WTC11 (cell line): ENCODE data around the gene CMTM4. TPM values are rescaled to one million over a fixed set of nuclear protein-coding genes. Genes with fewer than 3 reads are reported as not detected.

ENCODE experiments used
- ATAC-seq: fragments of 200-7000 bp; cut with Tn5 transposase; 2 replicates; pipeline ENCODE4 v1.10.0; 2021; ENCODE audit warnings: mild to moderate bottlenecking, moderate library complexity
- CTCF ChIA-PET: fragments of 300-600 bp; sonication (Branson Sonifier 250); formaldehyde crosslinking; loops from one replicate; lab custom pipeline; 2021; ENCODE audit warnings: antibody characterized with exemption; lab: Charles Lee
- POLR2A ChIA-PET: fragments of 350-600 bp; sonication (Branson Sonifier 250); formaldehyde crosslinking; loops from one replicate; lab custom pipeline; 2021; ENCODE audit warnings: antibody characterized with exemption; lab: Charles Lee
- DNase-seq: peaks from one replicate; pipeline ENCODE4 v3.0.0; 2021; ENCODE audit warnings: low spot score
- H3K27ac Mint-ChIP-seq: 2 replicates; pipeline ENCODE4 v1.8.0; 2021; ENCODE audit warnings: mixed read lengths
- H3K27me3 Mint-ChIP-seq: 2 replicates; pipeline ENCODE4 v1.8.0; 2021; ENCODE audit warnings: low read depth, mild to moderate bottlenecking, moderate library complexity, mixed read lengths
- H3K36me3 Mint-ChIP-seq: 2 replicates; pipeline ENCODE4 v1.8.0; 2021; ENCODE audit warnings: mixed read lengths
- H3K4me1 Mint-ChIP-seq: 2 replicates; pipeline ENCODE4 v1.8.0; 2022; ENCODE audit warnings: mixed read lengths
- H3K4me3 Mint-ChIP-seq: 2 replicates; pipeline ENCODE4 v1.8.0; 2021; ENCODE audit warnings: mild to moderate bottlenecking, moderate library complexity, mixed read lengths
- H3K9me3 Mint-ChIP-seq: 2 replicates; pipeline ENCODE4 v1.8.0; 2021; ENCODE audit warnings: mixed read lengths
- ATF1 ChIP-seq: sonication (generic); formaldehyde crosslinking; IDR thresholded peaks from 2 replicates; pipeline ENCODE4 v1.8.1; 2023; ENCODE audit warnings: mild to moderate bottlenecking, moderate library complexity, missing genetic modification reagents
- ESRRA ChIP-seq: sonication (generic); formaldehyde crosslinking; IDR thresholded peaks from 2 replicates; pipeline ENCODE4 v1.8.1; 2022; ENCODE audit warnings: mild to moderate bottlenecking, missing genetic modification reagents, borderline replicate concordance
- FOXP1 ChIP-seq: sonication (generic); formaldehyde crosslinking; IDR thresholded peaks from 2 replicates; pipeline ENCODE4 v1.8.0; 2022; ENCODE audit warnings: missing genetic modification reagents, mild to moderate bottlenecking, moderate library complexity, borderline replicate concordance
- GABPB1 ChIP-seq: sonication (generic); formaldehyde crosslinking; IDR thresholded peaks from 2 replicates; pipeline ENCODE4 v1.8.1; 2023; ENCODE audit warnings: mild to moderate bottlenecking, missing genetic modification reagents
- GRHL2 ChIP-seq: fragments of 250-450 bp; sonication (Bioruptor Pico); IDR thresholded peaks from 2 replicates; pipeline ENCODE4 v1.8.0; 2022; ENCODE audit warnings: mild to moderate bottlenecking, moderate library complexity; ENCODE audit not compliant: insufficient replicate concordance, severe bottlenecking
- HMGA2 ChIP-seq: fragments of 250-450 bp; sonication (Bioruptor Pico); IDR thresholded peaks from 2 replicates; pipeline ENCODE4 v1.4.0; 2021; ENCODE audit warnings: mild to moderate bottlenecking, moderate library complexity
- IRF2 ChIP-seq: sonication (generic); formaldehyde crosslinking; IDR thresholded peaks from 2 replicates; pipeline ENCODE4 v1.8.0; 2022; ENCODE audit warnings: low read depth, missing genetic modification reagents, borderline replicate concordance
- KAT7 ChIP-seq: sonication (generic); formaldehyde crosslinking; IDR thresholded peaks from 2 replicates; pipeline ENCODE4 v1.8.1; 2023; ENCODE audit warnings: missing genetic modification reagents, mild to moderate bottlenecking, borderline replicate concordance
- NFATC4 ChIP-seq: fragments of 250-450 bp; sonication (Bioruptor Pico); IDR thresholded peaks from 2 replicates; pipeline ENCODE4 v1.9.0; 2021; ENCODE audit warnings: mild to moderate bottlenecking
- NFE2L1 ChIP-seq: sonication (generic); formaldehyde crosslinking; IDR thresholded peaks from 2 replicates; pipeline ENCODE4 v1.8.1; 2023; ENCODE audit warnings: missing genetic modification reagents
- RELA ChIP-seq: sonication (generic); formaldehyde crosslinking; IDR thresholded peaks from 2 replicates; pipeline ENCODE4 v1.8.1; 2022; ENCODE audit warnings: missing genetic modification reagents, mild to moderate bottlenecking, borderline replicate concordance
- RORB ChIP-seq: fragments of 250-450 bp; sonication (Bioruptor Pico); IDR thresholded peaks from 2 replicates; pipeline ENCODE4 v1.9.0; 2021; ENCODE audit warnings: mild to moderate bottlenecking
- SP1 ChIP-seq: sonication (generic); formaldehyde crosslinking; conservative IDR thresholded peaks from 2 replicates; pipeline ENCODE4 v1.8.1; 2022; ENCODE audit warnings: missing genetic modification reagents
- TEAD1 ChIP-seq: sonication (generic); formaldehyde crosslinking; IDR thresholded peaks from 2 replicates; pipeline ENCODE4 v1.8.0; 2022; ENCODE audit warnings: mild to moderate bottlenecking, missing genetic modification reagents
- ZNF138 ChIP-seq: sonication (generic); formaldehyde crosslinking; conservative IDR thresholded peaks from 2 replicates; pipeline ENCODE4 v1.8.1; 2022; ENCODE audit warnings: mild to moderate bottlenecking, moderate library complexity, missing genetic modification reagents
- ZNF317 ChIP-seq: sonication (generic); formaldehyde crosslinking; IDR thresholded peaks from 2 replicates; pipeline ENCODE4 v1.8.1; 2023; ENCODE audit warnings: low read depth, mild to moderate bottlenecking, moderate library complexity, missing genetic modification reagents, borderline replicate concordance
- ZNF396 ChIP-seq: fragments of 250-450 bp; sonication (Bioruptor Pico); IDR thresholded peaks from 2 replicates; pipeline ENCODE4 v1.8.0; 2021; ENCODE audit warnings: mild to moderate bottlenecking, moderate library complexity, borderline replicate concordance
- ZNF416 ChIP-seq: fragments of 250-450 bp; sonication (Bioruptor Pico); IDR thresholded peaks from 2 replicates; pipeline ENCODE4 v1.9.0; 2021; ENCODE audit warnings: mild to moderate bottlenecking, inconsistent platforms
- total RNA-seq: library from RNA; stranded (reverse); gene quantifications from 3 replicates; pipeline ENCODE4 v1.2.3, GENCODE V29; 2021
- TF ChIP-seq, protein P1 (sequence below): sonication (generic); formaldehyde crosslinking; IDR thresholded peaks from 2 replicates; pipeline ENCODE4 v1.8.1; 2023; ENCODE audit warnings: mild to moderate bottlenecking, missing genetic modification reagents
- TF ChIP-seq, protein P2 (sequence below): sonication (generic); formaldehyde crosslinking; IDR thresholded peaks from 2 replicates; pipeline ENCODE4 v1.8.0; 2022; ENCODE audit warnings: mild to moderate bottlenecking, missing genetic modification reagents
- TF ChIP-seq, protein P3 (sequence below): sonication (generic); formaldehyde crosslinking; IDR thresholded peaks from 2 replicates; pipeline ENCODE4 v1.8.1; 2023; ENCODE audit warnings: mild to moderate bottlenecking, missing genetic modification reagents, moderate library complexity
- TF ChIP-seq, protein P4 (sequence below): sonication (generic); formaldehyde crosslinking; IDR thresholded peaks from 2 replicates; pipeline ENCODE4 v1.8.0; 2023; ENCODE audit warnings: missing genetic modification reagents, mild to moderate bottlenecking, borderline replicate concordance

The CMTM4 gene
- total RNA-seq, 1 experiment from 2014 or later: 56.2 TPM

DNA sequence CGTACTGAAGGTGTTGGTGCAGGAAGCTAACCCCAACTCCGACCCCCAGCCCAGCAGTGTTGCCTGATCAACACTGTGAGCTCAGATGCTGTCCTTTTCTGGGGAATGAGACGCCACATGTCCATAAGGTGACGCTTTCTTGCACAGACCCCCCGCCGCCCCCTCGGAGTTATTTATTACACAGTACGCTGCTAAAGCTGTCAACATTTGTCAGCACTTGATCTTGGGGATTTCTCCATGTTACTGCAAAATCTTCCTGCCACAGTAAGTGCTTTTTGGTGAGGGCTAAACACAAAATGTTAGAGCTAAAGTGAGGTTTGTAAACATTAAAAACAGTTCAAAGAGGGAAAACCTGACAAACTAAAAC lies 76.1 kb downstream of the CMTM4 start:
- CTCF ChIA-PET: interaction anchor here (0.6 to 5.1 kb wide), 4 partner anchors 12 to 293 kb away, joined by 3 to 60 read pairs (median 4); no protein-coding TSS in a partner anchor
- DNase-seq (no peak), ATAC-seq (no peak)
- Mint-ChIP-seq H3K27ac (no peak overlapping the region), H3K36me3 (peaks cover 41% of the 10 kb centered on the region), H3K4me3 (no peak overlapping the region), H3K9me3 (no peaks in the 10 kb centered on the region), H3K27me3 (no peaks in the 10 kb centered on the region), H3K4me1 (peaks cover 30% of the 10 kb centered on the region)
- TF ChIP-seq ZNF396 (CRISPR knock-in tag) (no peak), KAT7 (CRISPR knock-in tag) (no peak), ZNF416 (no peak), ZNF317 (no peak), FOXP1 (no peak), ZNF138 (CRISPR knock-in tag) (no peak), ESRRA (CRISPR knock-in tag) (no peak), RELA (CRISPR knock-in tag) (no peak), SP1 (CRISPR knock-in tag) (no peak)
- TF ChIP-seq, protein P1, sequence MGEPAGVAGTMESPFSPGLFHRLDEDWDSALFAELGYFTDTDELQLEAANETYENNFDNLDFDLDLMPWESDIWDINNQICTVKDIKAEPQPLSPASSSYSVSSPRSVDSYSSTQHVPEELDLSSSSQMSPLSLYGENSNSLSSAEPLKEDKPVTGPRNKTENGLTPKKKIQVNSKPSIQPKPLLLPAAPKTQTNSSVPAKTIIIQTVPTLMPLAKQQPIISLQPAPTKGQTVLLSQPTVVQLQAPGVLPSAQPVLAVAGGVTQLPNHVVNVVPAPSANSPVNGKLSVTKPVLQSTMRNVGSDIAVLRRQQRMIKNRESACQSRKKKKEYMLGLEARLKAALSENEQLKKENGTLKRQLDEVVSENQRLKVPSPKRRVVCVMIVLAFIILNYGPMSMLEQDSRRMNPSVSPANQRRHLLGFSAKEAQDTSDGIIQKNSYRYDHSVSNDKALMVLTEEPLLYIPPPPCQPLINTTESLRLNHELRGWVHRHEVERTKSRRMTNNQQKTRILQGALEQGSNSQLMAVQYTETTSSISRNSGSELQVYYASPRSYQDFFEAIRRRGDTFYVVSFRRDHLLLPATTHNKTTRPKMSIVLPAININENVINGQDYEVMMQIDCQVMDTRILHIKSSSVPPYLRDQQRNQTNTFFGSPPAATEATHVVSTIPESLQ (CRISPR knock-in tag): no peak
- TF ChIP-seq, protein P2, sequence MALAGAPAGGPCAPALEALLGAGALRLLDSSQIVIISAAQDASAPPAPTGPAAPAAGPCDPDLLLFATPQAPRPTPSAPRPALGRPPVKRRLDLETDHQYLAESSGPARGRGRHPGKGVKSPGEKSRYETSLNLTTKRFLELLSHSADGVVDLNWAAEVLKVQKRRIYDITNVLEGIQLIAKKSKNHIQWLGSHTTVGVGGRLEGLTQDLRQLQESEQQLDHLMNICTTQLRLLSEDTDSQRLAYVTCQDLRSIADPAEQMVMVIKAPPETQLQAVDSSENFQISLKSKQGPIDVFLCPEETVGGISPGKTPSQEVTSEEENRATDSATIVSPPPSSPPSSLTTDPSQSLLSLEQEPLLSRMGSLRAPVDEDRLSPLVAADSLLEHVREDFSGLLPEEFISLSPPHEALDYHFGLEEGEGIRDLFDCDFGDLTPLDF: no peak
- POLR2A ChIA-PET: no interaction called here

DNA sequence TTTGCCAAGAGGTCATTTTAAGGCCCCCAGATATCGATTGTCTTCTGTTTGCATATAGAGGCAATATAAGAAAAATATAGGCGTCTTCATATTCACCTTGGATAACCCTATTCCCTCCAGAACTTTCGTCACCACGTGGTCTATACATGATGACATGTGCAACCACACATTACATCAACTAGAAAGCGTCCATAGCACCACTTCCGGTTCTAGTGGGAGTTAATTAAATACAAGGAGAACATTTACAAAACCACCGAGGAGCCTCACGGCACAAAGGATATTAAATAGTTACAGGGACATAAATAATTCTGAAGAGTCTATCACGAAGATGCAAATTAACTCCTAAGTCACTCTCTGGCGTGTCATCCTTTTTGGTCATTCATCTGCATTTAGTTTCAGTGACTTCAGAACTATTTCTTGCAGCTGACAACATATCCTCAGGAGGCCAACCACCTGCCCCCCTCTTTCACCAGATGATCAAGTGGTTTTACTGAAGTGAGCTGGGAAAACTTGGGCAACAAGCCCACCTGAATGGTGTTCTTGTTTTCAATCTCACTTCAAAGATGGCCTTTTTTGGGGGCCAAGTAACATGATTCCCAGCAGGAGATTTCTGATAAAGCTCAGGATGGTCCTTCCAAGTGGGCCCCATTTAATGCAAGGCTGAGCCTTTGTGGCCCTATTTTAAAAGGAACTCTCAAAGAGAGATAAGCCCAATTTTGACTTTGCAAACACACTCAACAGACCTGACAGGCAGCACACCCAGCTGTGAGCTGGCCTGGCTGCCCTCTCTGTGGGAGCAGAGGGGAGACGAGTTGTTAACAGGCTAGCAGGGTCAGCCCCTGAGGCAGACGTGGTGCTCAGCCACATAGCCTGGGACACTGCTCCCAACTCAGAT lies 76.8 kb downstream of the CMTM4 start:
- Mint-ChIP-seq H3K27ac (no peak overlapping the region), H3K27me3 (no peaks in the 10 kb centered on the region), H3K4me1 (peaks cover 30% of the 10 kb centered on the region), H3K9me3 (no peaks in the 10 kb centered on the region), H3K36me3 (peaks cover 47% of the 10 kb centered on the region), H3K4me3 (no peak overlapping the region)
- ChIA-PET POLR2A (no interaction called here), CTCF (interaction anchor here (0.6 to 5.1 kb wide), 3 partner anchors 11 to 293 kb away, joined by 4 to 60 read pairs (median 4); no protein-coding TSS in a partner anchor)
- no peak for DNase-seq
- TF ChIP-seq HMGA2 (CRISPR knock-in tag) (no peak), RORB (CRISPR knock-in tag) (no peak), GABPB1 (no peak), ATF1 (CRISPR knock-in tag) (no peak), NFATC4 (no peak), NFE2L1 (CRISPR knock-in tag) (no peak), TEAD1 (no peak), IRF2 (CRISPR knock-in tag) (no peak), GRHL2 (no peak), ZNF138 (CRISPR knock-in tag) (no peak)
- TF ChIP-seq, protein P3, sequence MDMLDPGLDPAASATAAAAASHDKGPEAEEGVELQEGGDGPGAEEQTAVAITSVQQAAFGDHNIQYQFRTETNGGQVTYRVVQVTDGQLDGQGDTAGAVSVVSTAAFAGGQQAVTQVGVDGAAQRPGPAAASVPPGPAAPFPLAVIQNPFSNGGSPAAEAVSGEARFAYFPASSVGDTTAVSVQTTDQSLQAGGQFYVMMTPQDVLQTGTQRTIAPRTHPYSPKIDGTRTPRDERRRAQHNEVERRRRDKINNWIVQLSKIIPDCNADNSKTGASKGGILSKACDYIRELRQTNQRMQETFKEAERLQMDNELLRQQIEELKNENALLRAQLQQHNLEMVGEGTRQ (CRISPR knock-in tag): no peak
- TF ChIP-seq, protein P1 (CRISPR knock-in tag): no peak
- TF ChIP-seq, protein P4, sequence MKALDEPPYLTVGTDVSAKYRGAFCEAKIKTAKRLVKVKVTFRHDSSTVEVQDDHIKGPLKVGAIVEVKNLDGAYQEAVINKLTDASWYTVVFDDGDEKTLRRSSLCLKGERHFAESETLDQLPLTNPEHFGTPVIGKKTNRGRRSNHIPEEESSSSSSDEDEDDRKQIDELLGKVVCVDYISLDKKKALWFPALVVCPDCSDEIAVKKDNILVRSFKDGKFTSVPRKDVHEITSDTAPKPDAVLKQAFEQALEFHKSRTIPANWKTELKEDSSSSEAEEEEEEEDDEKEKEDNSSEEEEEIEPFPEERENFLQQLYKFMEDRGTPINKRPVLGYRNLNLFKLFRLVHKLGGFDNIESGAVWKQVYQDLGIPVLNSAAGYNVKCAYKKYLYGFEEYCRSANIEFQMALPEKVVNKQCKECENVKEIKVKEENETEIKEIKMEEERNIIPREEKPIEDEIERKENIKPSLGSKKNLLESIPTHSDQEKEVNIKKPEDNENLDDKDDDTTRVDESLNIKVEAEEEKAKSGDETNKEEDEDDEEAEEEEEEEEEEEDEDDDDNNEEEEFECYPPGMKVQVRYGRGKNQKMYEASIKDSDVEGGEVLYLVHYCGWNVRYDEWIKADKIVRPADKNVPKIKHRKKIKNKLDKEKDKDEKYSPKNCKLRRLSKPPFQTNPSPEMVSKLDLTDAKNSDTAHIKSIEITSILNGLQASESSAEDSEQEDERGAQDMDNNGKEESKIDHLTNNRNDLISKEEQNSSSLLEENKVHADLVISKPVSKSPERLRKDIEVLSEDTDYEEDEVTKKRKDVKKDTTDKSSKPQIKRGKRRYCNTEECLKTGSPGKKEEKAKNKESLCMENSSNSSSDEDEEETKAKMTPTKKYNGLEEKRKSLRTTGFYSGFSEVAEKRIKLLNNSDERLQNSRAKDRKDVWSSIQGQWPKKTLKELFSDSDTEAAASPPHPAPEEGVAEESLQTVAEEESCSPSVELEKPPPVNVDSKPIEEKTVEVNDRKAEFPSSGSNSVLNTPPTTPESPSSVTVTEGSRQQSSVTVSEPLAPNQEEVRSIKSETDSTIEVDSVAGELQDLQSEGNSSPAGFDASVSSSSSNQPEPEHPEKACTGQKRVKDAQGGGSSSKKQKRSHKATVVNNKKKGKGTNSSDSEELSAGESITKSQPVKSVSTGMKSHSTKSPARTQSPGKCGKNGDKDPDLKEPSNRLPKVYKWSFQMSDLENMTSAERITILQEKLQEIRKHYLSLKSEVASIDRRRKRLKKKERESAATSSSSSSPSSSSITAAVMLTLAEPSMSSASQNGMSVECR (CRISPR knock-in tag): no peak
- ATAC-seq: no peak
